Stimulated activated CD8-positive, alpha-beta memory T cell treated with anti-CD3 and anti-CD28 coated beads, Interleukin-7, amount 100 ng/mL, for 1 hour (primary cell): ENCODE measurements around the gene ARSD.
"Not testable (repeated sequence)": the region's sequence is repeated elsewhere in the genome, so short reads cannot be mapped to it uniquely, and the experiment has no call there.

Experiments
- DNase-seq, 2 donors: peaks; one replicate each; pipeline ENCODE4 v3.0.0-alpha.2; 2020; ENCODE audit warnings: low read depth in 2 of 2

Gene ARSD, protein sequence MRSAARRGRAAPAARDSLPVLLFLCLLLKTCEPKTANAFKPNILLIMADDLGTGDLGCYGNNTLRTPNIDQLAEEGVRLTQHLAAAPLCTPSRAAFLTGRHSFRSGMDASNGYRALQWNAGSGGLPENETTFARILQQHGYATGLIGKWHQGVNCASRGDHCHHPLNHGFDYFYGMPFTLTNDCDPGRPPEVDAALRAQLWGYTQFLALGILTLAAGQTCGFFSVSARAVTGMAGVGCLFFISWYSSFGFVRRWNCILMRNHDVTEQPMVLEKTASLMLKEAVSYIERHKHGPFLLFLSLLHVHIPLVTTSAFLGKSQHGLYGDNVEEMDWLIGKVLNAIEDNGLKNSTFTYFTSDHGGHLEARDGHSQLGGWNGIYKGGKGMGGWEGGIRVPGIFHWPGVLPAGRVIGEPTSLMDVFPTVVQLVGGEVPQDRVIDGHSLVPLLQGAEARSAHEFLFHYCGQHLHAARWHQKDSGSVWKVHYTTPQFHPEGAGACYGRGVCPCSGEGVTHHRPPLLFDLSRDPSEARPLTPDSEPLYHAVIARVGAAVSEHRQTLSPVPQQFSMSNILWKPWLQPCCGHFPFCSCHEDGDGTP

DNA sequence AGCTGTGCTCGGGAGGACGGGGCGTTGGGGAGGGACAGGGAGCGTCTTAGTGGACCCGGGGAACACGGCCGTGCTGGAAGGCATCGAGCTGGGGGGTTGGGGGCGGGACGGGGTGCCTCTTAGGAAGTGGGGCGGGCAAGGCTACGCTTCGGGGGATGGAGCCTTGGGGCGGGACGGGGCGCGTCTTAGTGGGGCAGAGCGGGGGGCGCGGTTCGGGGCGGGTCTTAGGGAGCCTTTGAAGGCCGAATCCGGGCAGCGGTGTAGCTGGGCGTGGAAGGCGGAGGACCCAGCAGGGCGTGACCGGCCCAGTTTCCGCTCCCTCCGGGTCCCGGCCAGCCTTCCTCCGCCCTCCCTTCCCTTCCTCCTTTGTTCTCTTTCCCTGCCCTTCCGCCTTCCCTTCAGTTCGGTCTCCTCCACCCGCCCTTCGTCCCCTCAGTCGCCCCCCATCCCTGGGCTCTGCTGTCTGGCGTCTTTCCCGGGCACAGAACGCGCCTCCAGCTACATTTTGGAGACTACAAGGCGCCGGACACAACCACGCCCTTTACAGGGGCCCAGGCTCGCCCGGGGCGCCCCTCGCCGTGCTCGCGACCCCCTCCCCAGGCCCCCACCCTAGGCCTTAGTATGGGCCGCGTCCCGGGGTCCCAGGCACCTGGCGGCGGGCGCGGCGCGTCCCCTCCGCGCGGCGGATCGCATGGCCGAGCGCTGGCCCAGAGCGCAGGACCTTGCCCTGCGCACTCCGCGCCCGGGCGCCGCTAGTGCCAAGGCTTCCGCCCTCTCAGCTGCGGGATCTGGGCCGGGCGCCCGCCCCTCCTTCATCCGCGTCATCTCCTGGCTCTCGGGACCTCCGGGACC, at the start of gene ARSD:
Gene ARSD (minus strand): TSS at position 757 of the 852 bp plus-strand sequence. CDS start 64 bp downstream, at position 693.
- peak; percentile 9 to 21 for DNase-seq

DNA sequence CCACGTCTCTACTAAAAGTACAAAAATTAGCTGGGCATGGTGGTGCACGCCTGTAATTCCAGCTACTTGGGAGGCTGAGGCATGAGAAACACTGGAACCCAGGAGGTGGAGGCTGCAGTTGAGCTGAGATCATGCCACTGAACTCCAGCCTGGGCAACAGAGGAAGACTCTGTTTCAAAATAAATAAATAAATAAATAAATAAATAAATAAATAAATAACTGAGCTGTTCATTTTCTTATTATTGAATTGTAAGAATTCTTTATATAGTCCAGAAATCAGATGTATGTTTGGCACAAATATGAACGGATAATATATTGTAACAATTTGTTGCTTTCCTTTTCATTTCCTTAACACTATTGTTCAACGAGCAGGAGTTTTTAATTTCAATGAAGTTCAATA, 49.5 kb upstream of the ARSD start:
- DNase-seq, result not testable (repeated sequence)

DNA sequence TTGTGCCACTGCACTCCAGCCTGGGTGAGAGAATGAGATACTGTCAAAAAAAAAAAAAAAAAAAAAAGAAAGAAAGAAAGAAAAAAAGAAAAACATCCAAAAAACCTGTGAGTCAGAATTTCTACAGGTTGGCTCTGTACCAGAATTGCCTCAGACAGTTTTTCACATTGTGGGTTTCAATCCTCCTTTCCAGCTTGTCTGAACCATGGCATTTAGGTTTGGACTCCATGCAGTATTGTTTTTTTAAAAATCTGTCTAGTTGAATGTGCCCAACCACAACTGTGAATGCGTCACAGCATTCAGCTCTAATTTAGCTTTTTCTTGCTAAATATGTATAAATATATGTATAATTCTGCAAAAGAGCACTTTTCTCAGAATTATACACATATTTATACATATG, 45.8 kb upstream of the ARSD start:
- DNase-seq, result no peak

DNA sequence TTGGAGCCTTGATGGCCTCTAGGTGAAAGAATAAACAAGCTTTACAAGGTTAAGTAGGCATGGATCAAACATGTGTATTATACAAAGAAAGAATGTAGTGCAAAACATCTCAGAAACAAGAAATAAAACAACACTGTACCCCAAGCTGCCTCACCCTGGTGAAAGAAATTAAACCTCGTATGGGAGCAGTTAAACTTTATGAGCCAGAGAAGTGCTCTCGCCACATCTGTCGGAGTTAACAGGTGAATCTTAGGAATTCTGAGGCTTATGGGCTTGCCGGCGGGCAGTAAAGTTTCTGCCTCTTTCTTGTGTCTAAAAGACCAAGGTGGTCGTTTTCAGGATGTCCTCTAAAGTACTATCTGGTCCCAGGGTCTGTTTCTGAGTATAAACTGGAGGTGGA, 43.3 kb upstream of the ARSD start:
- DNase-seq, result no peak

DNA sequence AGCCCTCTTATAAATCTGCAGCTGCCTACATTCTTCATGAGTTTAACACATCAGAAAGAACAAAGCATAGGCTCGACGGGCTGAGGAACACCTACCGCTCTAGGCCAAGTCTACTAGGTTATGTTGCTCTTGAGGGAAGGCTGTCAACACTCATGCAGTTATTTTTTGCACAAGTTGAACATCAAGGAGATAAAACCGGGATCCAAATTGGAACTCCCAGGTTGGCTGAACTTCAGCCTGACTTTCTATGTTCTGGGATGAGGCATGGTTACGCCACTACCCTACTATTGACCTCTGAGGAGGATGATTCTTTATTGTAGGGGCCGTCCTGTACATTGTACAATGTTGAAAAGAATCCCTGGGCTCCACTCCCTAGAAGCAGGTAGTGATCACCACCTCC, 39.9 kb upstream of the ARSD start:
- no peak for DNase-seq

DNA sequence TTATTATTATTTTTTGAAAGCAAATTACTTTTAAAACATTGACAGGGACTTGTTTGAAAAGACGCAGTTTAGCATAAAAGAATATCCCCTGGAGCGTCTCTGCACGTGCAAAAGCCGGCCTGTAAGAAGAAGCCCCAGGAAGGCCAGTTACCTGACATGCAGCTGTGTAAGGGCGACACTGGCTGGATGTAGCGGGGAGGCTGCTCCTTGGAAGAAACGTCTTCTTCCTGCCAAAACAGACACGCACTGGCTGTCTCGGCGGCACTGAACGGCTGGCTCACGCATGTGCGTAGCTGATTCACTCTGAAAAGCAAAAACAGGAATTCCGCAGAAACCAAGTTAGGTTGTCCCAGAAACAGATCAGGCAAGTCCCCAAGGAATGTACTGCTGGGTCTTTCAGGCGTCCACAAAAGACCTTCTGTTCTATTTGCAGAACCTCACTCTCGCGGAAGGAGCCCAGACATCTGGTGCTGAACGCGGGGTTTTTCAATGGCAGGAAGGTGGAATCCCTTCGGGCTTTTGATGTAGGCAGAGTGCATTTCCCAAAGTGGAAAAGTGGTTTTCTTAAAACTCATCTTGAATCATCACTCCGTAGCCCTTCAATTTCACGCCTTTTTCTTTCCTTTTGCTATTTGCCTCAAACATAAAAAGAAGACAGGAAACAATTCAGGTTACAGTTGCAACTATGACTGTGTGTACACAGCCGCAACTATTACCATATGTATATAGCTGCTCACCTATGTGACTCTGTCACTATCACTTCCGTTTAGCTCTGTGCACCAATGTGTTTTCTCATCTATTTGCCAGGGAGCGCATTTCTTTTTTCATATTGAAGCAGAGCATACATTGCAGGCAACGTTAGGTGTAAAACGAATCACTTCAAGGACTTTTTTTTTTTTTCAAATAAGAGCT, 39.1 kb upstream of the ARSD start:
- no peak for DNase-seq

DNA sequence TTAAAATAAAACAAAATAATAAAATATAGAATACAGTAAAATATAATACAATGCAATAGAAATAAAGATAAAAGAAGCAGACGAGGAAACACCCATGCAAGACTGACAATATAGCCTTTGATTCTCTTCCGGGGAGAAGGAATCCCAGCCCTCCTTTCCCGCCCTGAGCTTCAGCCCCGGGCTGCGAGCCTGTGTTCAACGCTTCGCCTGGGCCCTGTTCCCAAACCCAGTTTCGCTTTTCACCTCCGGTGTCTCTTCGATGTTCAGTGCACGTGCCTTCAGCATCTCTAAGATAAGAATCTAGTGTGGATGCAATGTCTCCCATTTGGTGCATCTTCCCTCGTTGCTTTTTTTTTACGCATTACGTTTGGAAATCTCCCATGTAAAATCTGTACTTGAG, 38.4 kb upstream of the ARSD start:
- no peak for DNase-seq

DNA sequence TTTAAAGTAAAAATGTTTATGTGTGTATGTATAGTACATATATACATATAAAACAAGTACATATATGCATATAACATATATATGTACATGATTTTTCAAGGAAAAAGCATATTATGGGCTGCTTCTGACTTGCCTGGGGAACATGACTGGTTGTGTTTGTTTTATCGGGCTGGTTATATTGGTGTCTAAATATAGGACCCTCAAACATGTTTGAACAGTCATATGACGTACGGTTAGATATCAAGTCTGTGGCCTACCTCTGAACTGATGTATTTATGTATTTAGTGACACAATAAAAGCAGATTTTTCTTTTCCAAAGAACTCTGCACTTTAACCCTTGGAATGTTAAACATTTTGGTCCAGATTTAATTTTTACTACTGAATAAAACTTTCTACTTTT, 37.9 kb upstream of the ARSD start:
- DNase-seq, result no peak

DNA sequence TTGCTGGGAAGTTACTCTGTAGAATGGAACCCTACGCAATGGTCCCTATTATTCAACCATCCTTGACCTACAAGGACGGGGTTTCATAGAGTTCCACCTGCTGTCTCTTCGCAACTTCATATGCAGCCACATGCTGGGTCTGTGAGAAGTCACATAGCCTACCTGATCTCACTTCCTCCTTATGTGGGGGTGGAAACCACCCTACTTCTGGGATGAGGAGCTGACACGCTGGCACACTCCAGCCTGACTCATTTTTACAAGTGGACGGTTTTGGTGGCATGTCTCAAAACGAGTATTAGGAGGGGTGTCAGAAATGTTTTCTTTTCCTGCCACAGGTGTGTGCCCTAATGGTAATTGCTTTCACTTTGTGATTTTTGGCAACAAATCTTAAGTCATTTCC, 36.8 kb upstream of the ARSD start:
- no peak for DNase-seq

DNA sequence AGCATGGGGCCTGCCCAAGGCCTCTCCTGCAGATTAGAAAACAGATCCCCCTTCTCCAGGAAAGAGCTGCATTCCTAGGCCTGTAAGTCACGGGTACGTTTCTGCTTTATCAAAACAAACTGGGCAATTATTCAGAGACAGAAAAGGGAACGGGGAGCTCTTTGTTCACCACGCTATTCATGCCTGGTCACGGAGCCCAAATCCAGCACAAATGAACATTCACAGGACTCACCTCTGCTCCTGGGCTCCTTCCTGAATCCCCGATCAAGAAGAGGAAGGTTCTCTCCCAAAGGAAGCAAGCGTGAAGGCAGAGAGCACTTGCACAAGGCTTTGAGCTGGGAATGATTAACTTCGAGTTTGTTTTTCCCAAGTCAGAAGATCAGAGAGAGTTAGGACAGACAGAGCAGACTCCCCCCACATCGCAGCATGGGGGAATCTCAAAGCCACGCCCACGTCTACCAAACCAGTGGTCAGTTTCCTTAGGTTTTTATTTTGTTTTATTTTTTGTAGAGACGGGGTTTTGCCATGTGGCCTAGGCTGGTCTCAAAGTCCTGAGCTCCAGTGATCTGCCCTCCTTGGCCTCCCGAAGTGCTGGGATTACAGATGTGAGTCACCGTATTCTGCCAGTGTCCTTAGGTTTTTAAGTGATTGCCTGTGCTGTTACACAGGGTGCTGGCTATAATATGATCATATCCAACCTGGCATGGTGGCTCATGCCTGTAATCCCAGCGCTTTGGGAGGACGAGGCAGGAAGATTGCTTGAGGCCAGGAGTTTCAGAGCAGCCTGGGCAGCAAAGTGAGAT, 35.1 kb upstream of the ARSD start:
- not testable (repeated sequence) for DNase-seq

DNA sequence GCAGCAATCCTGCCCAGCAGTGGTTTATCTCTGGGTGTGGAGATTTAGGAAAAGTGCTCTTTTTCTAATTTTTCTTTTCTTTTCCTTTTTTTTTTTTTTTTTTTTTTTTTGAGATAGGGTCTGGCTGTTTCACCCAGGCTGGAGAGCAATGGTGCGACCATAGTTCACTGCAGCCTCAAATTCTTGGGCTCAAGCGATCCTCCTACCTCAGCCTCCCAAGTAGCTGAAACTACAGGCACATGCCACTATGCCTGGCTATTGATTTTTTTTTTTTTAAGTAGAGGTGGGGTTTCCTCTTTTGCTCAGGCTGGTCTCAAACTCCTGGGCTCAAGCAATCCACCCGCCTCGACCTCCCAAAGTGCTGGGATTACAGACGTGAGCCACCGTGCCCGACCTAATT, 34.3 kb upstream of the ARSD start:
- not testable (repeated sequence) for DNase-seq

DNA sequence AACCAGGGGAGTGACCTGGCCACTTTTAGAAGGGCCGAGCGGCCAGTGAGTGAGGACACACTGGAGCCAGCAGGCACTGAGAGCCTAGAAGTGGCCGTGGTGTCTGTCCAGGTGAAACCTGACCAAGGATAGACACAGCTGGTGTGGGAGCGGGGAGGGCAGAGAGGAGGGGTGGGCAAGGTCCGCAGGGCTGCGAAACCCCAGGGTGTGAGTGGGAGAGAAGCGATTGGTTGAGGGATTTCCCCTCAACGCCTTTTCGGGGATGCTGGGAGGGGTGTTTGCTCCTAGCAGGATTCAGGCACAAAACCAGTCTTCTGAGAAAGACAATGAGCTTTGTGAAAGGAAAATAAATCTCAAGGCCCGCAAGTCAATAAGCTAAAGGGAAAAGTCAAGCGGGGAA, 33.2 kb upstream of the ARSD start:
- no peak for DNase-seq

DNA sequence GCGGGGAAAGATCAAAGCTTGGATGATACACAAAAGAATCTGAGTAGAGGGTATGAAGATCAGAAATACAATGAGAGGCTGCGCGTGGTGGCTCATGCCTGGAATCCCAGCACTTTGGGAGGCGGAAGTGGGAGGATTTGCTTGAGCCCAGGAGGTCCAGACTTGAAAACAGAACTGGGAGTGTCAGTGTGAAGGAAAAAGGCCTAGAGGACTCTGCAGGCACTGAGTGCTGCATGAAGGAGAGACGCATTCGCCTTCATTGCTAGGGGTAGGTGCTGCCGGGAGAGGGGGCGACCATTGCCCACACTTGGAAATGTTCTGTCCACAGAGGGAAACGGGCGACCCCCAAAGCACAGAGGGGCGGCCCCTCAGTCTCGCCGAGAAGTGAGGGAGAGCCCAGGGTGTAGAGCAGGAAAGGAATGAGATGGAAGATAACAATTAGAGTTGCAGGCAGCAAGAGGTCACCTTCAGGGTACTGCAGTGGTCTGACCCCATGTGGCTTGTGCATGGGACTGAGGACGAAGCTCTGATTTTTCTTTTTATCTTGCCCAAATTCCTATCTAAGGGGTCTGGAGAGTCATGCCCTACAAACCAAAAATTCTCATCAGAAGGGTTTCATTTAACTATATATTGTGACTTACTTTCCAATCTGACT, 31.8 kb upstream of the ARSD start:
- DNase-seq, result no peak

DNA sequence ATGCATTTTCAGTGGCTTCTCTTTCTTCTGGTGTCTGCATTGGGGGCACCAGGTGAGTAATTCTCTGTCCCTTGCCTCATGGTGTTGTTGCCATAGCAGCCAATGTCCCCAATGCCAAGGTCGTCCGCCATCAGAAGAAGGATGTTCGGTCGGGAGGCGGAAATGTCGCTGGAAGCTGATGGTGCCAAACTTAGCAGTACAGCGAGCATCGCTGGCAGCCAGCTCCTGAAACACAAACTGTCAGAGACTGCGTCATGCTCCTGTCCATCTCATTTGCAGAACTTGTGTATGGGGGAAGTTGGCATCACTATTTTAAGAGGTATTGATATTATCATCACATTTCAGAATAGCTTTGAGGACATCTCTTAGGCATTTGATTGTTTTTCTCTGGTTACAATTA, 29.1 kb upstream of the ARSD start:
- no peak for DNase-seq

DNA sequence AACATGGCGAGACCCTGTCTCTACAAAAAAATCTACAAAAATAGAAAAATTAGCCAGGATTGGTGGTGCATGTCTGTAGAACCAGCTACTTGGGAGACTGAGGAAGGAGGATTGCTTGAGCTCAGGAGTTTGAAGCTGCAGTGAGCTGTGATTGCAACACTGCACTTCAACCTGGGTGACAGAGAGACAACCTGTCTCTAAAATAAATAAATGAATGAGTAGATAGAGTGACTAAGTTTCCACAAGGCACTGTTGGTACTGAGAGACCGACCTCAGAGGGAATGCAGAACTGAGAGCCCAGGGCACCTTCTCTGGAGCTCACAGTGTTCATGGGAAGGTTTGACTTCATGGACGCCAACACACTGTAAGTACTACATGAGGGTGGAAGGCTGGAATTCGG, 26.7 kb upstream of the ARSD start:
- no peak for DNase-seq

DNA sequence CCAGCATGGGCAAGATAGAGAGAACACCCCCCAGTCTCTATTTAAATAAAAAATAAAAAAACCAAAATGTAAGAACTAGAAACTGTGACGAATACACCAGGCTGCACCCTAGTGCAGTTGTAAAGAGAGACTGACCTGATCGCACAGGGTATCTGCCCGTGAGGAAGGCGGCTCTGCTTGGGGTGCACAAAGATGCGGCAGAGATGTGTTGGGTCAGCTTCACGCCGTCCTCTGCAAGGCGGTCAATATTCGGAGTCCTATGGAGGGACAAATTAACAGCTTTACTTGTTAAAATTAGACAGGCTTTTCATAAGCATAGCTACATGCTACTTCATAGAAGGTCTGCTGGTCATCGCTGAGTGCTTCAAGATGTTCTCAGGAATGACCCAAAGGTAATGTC, 26.1 kb upstream of the ARSD start:
- DNase-seq, result no peak

DNA sequence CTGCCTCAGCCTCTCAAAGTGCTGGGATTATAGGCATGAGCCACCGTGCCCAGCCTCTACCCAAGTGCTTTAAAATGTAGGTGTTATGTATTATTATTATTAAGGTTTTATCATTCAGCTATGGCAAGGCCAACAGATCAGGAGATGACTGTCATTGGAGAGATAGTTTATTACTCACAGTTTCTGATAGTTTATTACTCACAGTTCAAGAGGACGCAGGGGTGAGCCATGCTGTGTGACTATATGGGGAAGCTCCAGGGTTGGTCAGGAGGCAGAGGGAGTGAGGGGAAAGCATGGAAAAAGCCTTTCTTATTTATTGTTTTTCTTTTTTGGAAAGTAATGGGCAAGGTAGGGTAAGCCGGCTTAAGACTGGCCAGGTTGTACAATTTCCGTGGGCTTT, 25.4 kb upstream of the ARSD start:
- DNase-seq, result no peak

DNA sequence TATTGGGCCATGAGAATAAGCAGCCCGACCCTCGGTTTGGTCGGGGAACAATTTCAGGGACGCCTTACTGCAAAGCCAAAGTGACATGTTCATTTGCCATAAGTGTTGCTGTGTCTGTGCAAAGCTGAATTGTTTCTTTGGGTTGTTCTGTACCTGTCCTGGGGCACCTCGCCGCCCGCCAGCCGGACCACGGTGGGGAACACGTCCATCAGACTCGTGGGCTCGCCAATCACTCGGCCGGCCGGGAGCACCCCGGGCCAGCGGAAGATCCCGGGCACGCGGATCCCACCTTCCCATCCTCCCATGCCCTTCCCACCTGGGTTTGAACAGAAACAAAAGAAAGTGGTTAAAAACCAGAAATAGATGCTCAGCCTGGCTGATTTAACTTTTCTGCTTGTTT, 8.8 kb upstream of the ARSD start:
- DNase-seq, result not testable (repeated sequence)

DNA sequence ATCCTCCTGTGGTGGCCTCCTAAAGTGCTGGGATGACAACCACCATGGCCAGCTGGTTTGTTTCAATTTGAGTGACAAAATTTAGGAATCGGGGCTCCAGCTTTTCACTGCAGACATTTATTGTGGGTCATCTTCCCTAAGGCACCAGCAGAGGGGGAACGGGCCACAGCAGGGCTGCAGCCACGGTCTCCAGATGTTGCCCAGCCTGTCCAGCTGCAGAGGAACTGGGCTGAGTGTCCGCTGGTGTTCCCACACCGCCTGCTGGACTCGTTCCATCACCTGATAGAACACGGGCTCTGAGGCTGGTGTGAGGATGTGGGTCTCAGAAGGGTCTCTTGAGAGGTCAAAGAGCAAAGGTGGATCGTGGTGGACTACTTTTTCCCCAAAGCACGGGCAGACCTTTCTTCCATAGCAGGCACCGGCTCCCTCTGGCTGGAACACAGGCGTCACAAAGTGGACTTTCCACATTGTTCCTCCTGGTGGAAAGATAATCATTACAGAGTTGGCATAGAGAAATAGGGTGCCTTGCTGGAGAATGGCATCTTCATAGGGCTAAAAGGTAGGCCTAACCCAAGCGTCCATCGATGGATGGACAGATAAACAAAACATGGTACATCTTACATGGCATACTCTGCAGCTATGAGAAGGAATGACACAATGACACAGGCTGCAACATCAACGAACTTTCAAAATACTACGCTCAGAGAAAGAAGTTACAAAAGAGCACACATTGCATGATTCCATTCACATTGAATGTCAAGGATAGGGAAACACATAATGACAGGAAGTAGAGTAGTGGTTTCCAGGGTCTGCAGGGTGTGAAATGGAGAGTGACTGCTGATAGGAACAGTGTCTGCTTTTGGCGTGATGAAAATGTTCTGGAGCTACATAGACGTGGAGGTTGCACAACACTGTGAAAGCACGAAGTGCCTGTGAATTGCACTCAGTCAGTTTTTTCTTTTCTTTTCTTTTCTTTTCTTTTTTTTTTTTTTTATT, 5.9 kb upstream of the ARSD start:
- no peak for DNase-seq
